IMR-90 (cell line): ENCODE results near the gene CCM2.

Source experiments
- CHD1 ChIP-seq: IDR thresholded peaks from 2 replicates; pipeline ENCODE4 v1.6.1; 2012; ENCODE audit warnings: low read depth, low read length, improper control_type of control experiment
- CTCF ChIP-seq: conservative IDR thresholded peaks from 2 replicates; pipeline ENCODE4 v1.5.1; 2012; ENCODE audit warnings: mild to moderate bottlenecking, low read depth, low read length, improper control_type of control experiment
- MXI1 ChIP-seq: IDR thresholded peaks from 2 replicates; pipeline ENCODE4 v1.6.1; 2012; ENCODE audit warnings: low read depth, mild to moderate bottlenecking, low read length, moderate library complexity, borderline replicate concordance
- NFE2L2 ChIP-seq: fragments of 150-350 bp; IDR thresholded peaks from 2 replicates; pipeline ENCODE4 v1.6.1; 2016; ENCODE audit warnings: low read depth, mild to moderate bottlenecking, low read length

- TF ChIP-seq NFE2L2 = no peak
- no peak for TF ChIP-seq CTCF
- TF ChIP-seq MXI1 = no peak
- no peak for TF ChIP-seq CHD1
Measured at GRCh38 chr7:45081670-45081974, 81.6 kb downstream of the CCM2 start.
